Fibroblast of mammary gland (primary cell): ENCODE measurements around the gene TBPL2.

Source experiments
- DNase-seq: peaks from one replicate; pipeline ENCODE4 v3.0.0-alpha.2; 2010; ENCODE audit warnings: low read depth
- H3K4me3 ChIP-seq: 2 replicates; pipeline ENCODE4 v1.5.1; 2011; ENCODE audit warnings: low read depth, mild to moderate bottlenecking, low read length, moderate library complexity; ENCODE audit not compliant: control insufficient read depth
- CTCF ChIP-seq: conservative IDR thresholded peaks from 2 replicates; pipeline ENCODE4 v1.5.1; 2011; ENCODE audit warnings: low read depth, low read length, inconsistent platforms; ENCODE audit not compliant: control insufficient read depth, insufficient read depth

TBPL2 gene

GRCh38 chr14:55411426-55412389 is 28.7 kb downstream of the TBPL2 start, which contains the start of gene ATG14:
Gene ATG14 (minus strand): TSS chr14:55411830. CDS start chr14:55411822, 8 bp downstream.
- peak within 1 kb of the TSS; percentile 83 for H3K4me3 ChIP-seq
- peak; percentile 76 for DNase-seq
- TF ChIP-seq CTCF = no peak

GRCh38 chr14:55410876-55411275 is 29.5 kb downstream of the TBPL2 start:
- no peak for DNase-seq
- H3K4me3 ChIP-seq = peak overlapping the region; percentile 83
- TF ChIP-seq CTCF = no peak

- no peak overlapping the region for H3K4me3 ChIP-seq
- no peak for TF ChIP-seq CTCF
- DNase-seq = no peak
These were observed 36.1 kb downstream of the TBPL2 start for GRCh38 chr14:55404173-55404854.

- H3K4me3 ChIP-seq = no peak overlapping the region
- TF ChIP-seq CTCF = no peak
- DNase-seq = no peak
These were observed 38.7 kb downstream of the TBPL2 start for GRCh38 chr14:55401751-55402150.

- no peak for TF ChIP-seq CTCF
- no peak overlapping the region for H3K4me3 ChIP-seq
- peak; percentile 53 for DNase-seq
These were observed 40.6 kb downstream of the TBPL2 start for GRCh38 chr14:55399852-55400251.

- no peak for DNase-seq
- no peak overlapping the region for H3K4me3 ChIP-seq
- no peak for TF ChIP-seq CTCF
These were observed 41.2 kb downstream of the TBPL2 start for GRCh38 chr14:55399183-55399582.
